Endometrial microvascular endothelial cells (primary cell): ENCODE data around the gene TMEM120B. TPM values are rescaled to one million over a fixed set of nuclear protein-coding genes. Genes with fewer than 3 reads are reported as not detected.
"Not testable (repeated sequence)": the region's sequence is repeated elsewhere in the genome, so short reads cannot be mapped to it uniquely, and the experiment has no call there.

Experiments
- in situ Hi-C: cut with HindIII; loops from 2 replicates; pipeline ENCODE4 v1.10.0; 2017; ENCODE audit warnings: low sequenced_read_pairs, low pct_unique_long_range_greater_than_20kb; ENCODE audit errors: inconsistent ontology term
- total RNA-seq: library from RNA; depleted of rRNA; stranded (reverse); fragments of >200 nt; gene quantifications from one replicate; pipeline ENCODE4 v1.2.3, GENCODE V29; 2015; ENCODE audit errors: inconsistent ontology term

Gene TMEM120B
- total RNA-seq = 9.8 TPM

DNA sequence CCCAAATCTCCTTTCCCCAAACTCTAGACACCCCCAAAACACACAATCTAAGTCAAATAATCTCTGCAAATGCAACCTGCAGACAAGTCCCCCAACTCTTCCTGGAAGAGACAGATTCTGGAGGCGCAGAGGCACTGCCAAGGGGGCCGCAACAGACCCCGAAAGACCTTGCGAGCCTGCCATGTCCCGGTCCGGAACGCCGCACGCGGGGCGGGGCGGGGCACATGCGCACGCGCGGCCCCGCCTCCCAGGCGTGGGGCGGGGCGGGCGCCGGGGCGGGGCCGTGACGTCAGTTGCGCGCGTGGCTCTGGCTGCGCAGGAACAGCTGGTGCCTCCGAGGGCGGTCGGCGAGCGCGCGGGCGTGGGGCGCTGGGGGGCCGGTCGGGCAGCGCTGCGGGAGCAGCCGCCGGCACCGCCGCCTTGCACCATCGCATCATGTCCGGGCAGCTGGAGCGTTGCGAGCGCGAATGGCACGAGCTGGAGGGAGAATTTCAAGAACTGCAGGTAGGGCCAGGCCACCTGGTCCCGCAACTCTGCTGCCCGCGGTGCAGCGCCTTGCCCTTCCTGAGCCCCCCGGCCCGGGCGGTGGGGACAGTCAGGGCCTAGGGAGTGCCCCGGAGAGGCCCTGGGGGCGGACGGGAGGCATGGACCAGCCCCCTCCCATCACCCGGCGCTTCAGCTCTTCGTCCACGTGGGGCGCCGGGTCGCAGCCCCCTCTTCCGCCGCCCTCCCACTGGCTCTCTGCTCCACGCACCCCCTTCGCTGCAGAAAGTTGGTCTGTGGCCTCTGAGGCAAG, at the start of gene TMEM120B:
TSS of gene TMEM120B (plus strand) at position 292 of the 796 bp plus-strand sequence. CDS start at position 436, 144 bp downstream.
- in situ Hi-C loops = no loop called here

DNA sequence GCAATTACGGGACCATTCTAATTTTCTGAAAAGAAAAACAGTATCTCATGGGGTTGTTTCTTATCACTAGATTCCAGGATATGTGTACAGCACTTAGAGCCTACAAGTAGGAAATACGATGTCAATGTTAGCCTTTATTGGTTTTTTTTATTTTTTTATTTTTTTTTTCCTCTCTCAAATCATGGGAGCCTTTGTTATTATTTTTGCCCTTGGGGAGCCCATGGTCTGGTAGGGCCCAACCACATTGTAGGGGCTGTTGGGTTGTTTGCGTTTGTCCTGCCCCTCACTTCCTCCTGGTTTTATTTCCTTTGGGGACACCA, 49.0 kb upstream of the TMEM120B start:
- in situ Hi-C loops = no loop called here

DNA sequence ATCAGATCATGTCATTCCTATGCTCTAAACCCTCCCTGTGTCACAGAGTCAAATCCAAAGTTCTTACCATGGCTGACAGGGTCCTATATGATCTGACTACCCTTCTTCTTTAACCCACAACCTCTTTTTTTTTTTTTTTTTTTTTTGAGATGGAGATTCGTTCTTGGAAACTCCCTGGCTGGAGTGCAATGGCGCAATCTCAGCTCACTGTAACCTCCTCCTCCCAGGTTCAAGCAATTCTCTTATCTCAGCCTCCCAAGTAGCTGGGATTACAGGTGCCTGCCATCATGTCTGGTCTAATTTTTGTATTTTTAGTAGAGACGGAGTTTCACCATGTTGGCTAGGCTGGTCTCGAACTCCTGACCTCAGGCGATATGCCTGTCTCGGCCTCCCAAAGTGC, 45.7 kb upstream of the TMEM120B start:
- in situ Hi-C loops = not testable (repeated sequence)

DNA sequence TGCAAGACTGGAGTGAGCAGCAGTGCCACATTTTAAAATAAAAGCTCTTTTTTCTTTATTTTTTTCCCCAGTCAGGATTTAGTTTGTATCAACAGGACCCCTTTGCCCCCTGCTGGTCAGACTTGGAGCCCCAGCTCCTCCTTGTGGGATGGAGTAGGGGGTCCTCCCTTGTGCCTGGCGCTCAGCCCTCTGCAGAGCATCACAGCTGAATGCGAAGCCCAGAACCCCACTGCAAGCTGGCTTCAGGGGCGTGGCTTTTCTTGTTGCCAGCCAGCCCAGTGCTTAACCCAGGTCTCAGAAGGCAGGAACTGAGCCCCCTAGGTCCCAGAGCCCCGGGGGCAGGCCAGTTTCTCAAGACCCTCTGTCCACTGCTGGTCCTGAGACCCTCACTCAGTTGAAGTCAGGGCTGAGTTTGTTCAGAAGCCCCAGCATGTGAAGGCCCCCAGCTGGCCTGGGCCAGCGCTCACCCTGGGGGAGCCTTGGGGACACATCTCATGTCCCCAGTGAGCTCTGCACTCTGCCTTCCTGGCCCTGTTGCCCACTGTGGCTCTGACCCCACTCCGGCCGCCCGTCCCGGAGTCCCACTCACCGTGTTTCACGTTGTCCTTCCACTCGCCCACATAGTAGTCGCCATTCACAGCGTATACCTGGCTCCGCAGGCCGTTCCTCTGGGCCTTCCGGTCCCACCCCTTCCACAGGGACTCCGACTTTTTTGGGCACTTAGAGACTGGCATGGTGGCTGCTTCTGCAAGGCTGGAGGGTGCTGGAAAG, 43.6 kb upstream of the TMEM120B start:
- in situ Hi-C loops = no loop called here

DNA sequence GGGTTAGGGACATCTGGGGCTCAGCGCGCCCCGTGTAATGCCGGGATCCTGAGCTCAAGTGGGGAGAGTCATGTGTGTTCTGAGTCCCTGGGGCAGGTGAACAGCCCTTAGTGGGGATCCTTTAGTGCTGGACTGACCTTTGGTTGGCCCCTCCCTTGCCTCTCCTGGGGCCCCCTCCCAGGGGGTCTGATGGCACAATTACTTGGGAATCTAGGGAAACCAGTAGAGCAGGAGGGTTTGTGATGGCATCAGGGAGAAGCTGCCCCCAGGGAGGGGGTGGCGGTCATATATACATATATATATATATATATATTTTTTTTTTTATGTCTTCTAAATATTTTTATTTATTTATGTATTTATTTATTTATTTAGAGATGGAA, 43.0 kb upstream of the TMEM120B start, which contains the start of gene MORN3:
TSS of gene MORN3 (minus strand) at position 134 of the 380 bp plus-strand sequence. CDS start 171 bp downstream, outside the sequence.
- in situ Hi-C loops = no loop called here

DNA sequence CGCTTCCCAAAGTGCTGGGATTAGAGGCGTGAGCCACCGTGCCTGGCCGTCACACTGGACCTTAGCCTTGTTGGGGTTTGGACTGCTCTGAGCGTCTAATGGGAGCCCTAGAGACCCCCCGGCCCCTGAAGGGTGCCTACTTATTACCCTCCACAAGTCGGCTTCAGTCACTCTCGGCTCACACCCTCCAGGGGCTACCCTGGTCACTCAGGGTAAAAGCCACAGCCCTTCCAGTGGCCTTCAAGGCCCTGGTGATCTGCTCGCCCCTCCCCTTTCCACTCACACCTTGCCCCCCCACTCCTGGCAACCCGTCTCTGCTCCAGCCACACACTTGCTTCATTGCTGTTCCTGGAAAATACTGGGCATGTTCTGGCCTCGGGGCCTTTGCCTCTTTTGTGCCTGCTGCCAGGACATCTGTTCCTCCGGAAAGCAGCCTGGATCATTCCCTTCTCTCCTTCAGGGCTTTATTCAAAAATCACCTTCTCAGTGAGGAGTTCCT, 39.5 kb upstream of the TMEM120B start:
- in situ Hi-C loops = no loop called here

DNA sequence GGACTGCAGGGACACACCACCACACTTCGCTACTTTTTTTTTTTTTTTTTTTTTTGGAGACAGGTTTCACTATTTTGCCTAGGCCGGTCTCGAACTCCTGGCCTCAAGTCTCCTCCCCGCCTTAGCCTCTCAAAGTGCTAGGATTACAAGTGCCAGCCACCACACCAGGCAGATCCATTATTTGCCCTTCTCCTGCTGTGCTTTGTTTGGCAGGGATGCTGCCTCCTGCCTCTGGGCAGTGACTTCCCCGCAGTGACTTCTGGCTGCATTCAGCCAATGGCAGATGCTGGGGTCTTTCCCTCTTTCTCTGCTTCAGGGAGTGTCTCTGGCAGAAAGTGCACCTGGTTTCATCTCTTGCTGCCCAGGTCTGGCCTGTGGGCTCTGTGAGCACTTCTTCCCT, 36.4 kb upstream of the TMEM120B start:
- in situ Hi-C loops = no loop called here

DNA sequence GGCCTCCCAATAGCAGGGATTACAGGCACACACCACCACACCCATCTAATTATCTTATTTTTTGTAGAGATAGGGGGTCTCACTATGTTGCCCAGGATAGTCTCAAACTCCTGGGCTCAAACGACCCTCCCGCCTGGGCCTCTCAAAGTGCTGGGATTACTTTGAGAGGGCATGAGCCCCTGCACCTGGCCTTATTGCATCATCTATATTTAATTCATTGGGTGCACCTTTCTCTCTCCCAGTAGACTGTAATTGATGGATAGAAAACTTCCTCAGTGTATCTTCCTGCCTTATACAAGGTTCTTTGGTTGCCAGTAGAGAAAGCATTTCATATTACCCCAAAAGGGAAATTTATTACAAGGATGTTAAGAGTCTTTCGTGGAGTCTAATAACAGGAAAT, 34.2 kb upstream of the TMEM120B start:
- in situ Hi-C loops = no loop called here

DNA sequence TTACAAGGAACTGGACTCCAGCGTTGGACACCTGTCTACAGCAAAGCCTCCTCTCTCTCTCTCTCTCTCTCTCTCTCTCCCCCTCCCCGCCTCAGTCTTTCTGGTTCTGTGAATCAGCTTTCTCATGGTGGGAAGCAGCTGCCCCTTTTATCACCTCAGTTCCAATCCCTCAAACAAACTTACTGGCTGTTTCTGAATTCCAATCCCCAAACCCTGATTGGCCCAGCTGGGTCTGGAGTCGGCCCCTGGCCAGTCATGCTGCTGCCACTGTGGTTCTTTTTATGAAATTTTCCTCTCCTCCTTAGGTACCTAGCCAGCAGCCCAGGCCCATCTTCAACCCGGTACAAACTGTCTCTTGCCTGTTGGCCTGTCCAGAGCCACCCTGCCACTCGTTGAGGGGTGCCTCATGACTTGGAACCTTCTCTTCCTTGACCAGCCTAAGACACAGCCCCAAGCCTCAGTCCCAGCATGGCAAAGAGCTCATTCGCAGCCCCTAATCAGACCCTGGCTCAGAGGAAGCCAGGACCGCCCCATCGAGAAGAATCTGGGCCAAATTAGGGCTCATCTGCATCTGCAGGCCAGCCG, 33.7 kb upstream of the TMEM120B start:
- in situ Hi-C loops = no loop called here

DNA sequence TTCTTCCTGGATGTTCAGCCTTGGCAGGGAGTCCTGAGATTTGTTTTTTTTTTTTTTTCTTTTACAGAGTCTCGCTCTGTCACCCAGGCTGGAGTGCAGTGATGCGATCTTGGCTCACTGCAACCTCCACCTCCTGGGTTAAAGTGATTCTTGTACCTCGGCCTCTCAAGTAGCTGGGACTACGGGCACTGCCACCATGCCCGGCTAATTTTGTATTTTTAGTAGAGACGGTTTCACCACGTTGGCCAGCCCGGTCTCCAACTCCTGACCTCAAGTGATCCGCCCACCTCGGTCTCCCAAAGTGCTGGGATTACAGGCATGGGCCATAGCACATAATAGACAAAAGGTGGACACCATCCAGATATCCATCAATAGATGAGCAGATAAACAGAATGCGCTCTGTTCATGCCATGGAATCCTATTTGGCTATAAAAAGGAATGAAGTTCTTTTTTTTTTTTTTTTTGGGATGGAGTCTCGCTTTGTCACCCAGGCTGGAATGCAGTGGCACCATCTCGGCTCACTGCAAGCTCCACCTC, 32.8 kb upstream of the TMEM120B start:
- in situ Hi-C loops = not testable (repeated sequence)

DNA sequence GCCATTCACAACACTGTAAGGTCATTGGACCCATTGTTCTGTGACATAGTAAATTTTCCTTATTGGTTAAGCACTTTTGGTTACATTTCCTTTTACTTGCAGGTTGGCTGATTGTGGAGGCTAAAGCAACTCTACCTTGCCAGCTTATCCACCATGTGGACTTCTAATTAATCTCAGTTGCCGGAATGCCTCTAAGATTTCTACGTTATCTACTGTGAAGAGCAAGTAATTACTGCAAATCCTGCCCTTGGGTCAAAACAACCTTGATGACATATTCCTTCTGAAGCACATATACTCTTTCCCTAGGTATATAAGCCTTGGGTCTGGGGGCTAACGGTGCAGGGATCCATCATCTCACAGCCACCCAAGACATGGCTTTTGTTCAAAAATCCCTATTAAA, 23.6 kb upstream of the TMEM120B start:
- in situ Hi-C loops = no loop called here

DNA sequence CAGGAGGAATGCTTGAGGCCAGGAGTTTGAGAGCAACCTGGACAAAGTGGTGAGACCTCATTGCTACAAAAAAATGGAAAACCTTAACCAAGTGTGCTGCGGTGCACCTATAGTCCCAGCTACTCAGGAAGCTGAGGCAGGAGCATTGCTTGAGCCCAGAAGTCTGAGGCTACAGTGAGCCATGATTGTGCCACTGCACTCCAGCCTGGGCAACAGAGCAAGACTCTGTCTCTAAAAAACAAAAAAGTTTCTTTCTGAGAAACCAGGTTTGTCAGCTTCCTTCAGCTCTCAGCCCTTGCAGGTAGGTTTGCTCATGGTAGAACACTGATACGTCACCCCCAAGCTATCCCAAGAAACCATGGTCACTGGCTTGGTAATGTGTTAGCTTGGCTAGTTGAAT, 23.1 kb upstream of the TMEM120B start:
- in situ Hi-C loops = no loop called here

DNA sequence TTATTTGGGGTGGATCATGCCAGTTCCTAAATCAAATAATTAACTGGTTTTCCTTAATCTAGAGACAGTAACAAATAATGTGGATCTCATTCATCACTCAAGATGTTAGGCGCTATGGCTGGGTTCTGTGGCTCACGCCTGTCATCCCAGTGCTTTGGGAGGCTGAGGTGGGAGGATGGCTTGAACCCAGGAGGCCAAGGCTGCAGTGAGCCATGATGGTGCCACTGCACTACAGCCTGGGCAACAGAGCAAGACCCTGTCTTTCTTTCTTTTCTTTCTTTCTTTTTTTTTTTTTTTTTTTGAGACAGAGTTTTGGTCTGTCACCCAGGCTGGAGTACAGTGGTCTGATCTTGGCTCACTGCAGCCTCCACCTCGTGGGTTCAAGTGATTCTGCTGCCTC, 19.8 kb upstream of the TMEM120B start:
- in situ Hi-C loops = not testable (repeated sequence)

DNA sequence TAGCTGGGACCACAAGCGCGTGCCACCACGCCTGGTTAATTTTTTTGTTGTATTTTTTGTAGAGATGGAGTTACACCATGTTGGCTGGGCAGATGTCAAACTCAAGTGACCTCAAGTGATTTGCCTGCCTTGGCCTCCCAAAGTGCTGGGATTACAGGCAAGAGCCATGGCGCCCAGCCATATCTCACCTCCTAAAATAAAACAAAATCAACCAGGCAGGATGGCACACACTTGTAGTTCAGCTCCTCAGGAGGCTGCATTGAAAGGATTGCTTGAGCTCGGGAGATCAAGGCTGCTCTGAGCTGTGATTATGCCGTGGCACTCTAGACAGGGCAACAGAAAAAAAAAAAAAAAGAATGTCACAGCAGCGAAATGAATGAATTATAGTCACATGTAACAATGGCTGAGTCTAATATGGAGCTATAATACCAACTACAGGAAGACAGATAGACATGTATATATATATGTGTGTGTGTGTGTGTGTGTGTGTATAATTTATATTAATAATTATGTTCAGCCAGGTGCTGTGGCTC, 19.3 kb upstream of the TMEM120B start:
- in situ Hi-C loops = no loop called here

DNA sequence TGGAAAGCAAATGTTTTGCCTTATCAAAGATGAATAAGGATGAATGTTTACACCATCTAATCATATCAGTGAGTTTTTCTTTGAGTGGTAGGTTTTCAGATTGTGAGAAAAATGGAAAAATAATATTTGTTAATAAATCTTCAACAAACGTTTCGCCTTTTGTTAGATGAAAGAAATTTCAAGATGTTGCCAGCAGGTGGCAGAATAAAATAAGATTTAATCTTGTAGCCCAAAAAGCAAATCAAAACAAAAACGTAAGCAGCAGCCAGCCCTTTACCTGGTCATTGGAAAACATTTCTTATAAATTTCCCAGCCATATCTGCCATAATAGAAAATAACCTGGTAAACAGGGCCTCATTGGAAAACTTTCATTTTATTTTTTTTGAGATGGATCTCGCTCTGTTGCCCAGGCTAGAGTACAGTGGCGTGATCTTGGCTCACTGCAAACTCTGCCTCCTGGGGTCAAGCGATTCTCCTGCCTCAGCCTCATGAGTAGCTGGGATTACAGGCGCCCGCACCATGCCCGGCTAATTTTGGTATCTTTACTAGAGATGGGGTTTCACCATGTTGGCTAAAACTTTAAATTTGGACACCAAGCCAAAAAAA, 15.4 kb upstream of the TMEM120B start:
- in situ Hi-C loops = no loop called here

DNA sequence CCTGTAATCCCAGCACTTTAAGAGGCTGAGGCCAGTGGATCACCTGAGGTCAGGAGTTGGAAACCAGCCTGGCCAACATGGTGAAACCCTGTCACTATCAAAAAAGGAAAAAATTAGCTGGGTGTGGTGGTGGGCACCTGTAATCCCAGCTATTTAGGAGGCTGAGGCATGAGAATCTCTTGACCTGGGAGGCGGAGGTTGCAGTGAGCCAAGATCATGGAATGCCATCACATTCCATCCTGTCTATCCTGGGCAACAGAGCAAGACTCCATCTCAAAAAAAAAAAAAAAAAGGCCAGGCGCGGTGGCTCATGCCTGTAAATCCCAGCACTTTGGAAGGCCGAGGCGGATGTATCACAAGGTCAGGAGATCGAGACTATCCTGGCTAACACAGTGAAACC, 14.7 kb upstream of the TMEM120B start:
- in situ Hi-C loops = not testable (repeated sequence)

DNA sequence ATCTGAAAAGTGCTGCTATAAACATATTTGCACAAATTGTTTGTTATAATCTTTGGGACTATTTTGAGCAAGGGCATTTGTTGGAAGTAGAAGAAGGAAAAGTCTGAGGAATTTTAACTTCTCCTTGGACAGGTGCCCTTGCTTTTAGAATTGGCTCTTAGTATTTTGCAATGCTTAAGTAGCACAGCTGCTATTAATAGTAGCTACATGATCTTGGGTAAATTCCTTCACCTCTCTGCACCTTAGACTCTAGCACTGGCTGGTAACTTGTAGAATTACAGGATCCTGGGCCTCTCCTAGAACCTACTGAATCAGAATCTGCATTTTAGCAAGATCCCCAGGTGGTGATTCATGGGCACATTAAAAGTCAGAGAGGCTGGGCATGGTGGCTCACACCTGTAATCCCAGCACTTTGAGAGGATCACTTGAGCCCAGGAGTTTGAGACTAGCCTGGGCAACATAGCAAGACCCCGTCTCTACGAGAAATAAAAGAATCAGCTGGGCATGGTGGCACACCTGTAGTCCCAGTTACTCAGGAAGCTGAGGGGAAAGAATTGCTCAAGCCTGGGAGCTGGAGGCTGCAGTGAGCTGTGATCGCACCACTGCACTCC, 10.8 kb upstream of the TMEM120B start:
- in situ Hi-C loops = no loop called here

DNA sequence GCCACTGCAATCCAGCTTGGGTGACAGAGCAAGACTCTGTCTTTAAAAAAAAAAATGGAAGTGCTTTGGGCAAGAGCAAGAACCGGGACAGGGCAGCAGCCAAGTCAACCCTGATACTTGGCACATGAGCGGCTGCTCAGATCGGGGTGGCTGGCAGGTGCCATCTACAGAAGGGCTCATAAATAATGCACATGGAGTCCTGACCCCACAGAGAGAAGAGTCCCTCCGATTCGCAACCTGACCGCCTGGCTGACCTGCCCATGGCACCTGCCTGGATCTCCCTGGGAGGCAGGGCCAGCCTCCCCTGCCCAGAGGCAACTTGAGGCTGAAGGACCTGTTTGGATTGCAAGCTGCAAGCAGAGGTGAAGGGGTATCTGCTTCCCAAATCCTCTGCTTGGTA, 9.6 kb upstream of the TMEM120B start:
- in situ Hi-C loops = no loop called here
